Measurements from ENCODE around the gene ITGAD. TPM values are rescaled to one million over a fixed set of nuclear protein-coding genes. Genes with fewer than 3 reads are reported as not detected.

Gene ITGAD
- total RNA-seq, 1 donor from 2014 or later = not detected

DNA sequence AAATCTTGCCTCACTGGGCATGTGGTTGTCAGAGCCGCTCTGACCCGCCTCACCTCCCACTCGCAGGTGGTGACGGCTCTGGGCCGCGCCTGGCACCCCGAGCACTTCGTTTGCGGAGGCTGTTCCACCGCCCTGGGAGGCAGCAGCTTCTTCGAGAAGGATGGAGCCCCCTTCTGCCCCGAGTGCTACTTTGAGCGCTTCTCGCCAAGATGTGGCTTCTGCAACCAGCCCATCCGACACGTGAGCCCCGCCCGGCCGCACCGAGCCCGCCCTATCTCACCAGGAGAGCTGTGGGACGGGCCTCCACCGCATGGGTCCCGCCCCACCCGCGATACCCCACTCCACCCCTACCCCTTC, 82.8 kb downstream of the ITGAD start:
- no peak for DNase-seq

Other genes starting within 250 kb of the ITGAD start
- not detected for gene PRSS36, start 243.3 kb upstream of the ITGAD start, total RNA-seq
- gene FUS, start 213.2 kb upstream of the ITGAD start, total RNA-seq = 50.4 TPM
- 6.6 TPM for gene PYCARD, start 190.6 kb upstream of the ITGAD start, total RNA-seq
- gene TRIM72, start 179.2 kb upstream of the ITGAD start, total RNA-seq = 2.3 TPM
- gene PYDC1, start 176.2 kb upstream of the ITGAD start, total RNA-seq = 0.78 TPM
- 4.7 TPM for gene ITGAM, start 133.4 kb upstream of the ITGAD start, total RNA-seq
- 1.6 TPM for gene ITGAX, start 38.2 kb upstream of the ITGAD start, total RNA-seq
- gene COX6A2, start 35.0 kb downstream of the ITGAD start, total RNA-seq = not detected
- 0.94 TPM for gene ZNF843, start 49.5 kb downstream of the ITGAD start, total RNA-seq
- gene ARMC5, start 66.2 kb downstream of the ITGAD start, total RNA-seq = 8.4 TPM
- gene TGFB1I1, start 78.8 kb downstream of the ITGAD start, total RNA-seq = 3.7 TPM
- gene SLC5A2, start 89.8 kb downstream of the ITGAD start, total RNA-seq = 0.62 TPM
- gene RUSF1, start 115.1 kb downstream of the ITGAD start, total RNA-seq = 34.5 TPM
- gene AHSP, start 134.6 kb downstream of the ITGAD start, total RNA-seq = 8.1 TPM